Measurements from ENCODE around the gene ST7.

ST7 gene

DNA sequence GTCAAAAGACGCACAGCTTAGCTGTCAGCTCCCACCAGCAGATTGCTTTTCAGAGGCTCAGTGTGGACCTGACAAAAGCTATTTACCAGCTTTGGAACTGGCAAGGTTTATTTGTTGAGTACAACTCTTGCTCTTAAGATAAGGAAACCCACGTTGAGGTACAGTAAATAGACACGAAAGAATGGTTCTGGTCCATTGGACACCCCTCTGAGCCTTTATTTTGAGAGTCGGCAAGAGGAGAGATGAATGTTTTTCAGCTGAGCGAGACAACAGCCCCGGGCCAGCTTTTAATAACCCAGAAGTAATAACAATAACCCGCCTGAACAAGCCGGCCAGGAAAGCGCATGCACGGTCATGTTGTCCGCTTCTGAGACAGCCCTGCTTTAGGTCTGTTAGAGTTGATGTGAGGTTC, 320.5 kb downstream of the ST7 start:
- no peak for DNase-seq (ENCODE audit: low read depth)

DNA sequence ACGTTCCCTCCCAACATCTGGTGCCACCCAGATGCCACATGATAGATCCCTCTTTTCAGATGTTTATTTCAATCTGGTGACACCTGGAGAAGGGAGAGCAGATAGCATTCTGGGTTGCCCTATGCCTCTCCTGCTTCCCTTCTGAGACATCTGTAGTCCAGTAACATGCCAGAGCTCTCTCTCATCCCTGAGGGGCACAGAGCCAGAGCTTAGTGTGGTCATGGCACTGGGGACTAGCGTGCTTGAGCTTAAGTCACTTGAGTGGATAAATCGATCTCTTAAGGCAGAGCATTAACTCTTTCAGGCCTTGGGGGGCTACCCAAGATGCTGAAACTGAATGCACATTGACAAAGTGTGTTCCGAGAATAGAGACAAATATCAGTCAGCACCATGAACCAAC, 321.6 kb downstream of the ST7 start:
- no peak for DNase-seq (ENCODE audit: low read depth)

GRCh38 chr7:117277576-117277975, 324.3 kb downstream of the ST7 start:
- DNase-seq (ENCODE audit: low read depth), result no peak

- no peak for DNase-seq (ENCODE audit: low read depth)
Observed at GRCh38 chr7:117278040-117278439, 324.7 kb downstream of the ST7 start.

DNA sequence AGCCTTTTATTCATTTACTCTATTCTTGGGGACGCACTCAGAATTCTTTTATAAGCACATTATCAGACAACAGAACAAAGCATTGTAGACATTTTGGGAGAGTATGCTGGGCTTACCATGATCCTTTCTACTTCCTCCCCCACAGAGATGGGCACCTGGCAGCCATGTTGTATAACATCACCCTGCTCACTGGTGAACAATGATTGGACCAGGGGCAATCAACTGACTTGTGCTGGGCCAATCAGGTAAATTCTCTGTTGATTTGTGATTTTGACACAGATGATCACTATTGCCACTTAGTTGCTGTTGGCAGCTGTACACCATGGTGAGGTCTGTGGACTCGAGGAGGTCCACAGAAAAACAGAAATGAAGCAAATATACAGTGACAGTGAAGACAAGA, 325.9 kb downstream of the ST7 start:
- DNase-seq (ENCODE audit: low read depth), result no peak

All from stimulated activated CD8-positive, alpha-beta memory T cell treated with anti-CD3 and anti-CD28 coated beads, Interleukin-15, amount 100 ng/mL, for 24 hours (primary cell).